Adrenal gland (tissue), 12 donors: ENCODE data around the gene SHB. TPM values are rescaled to one million over a fixed set of nuclear protein-coding genes. Genes with fewer than 3 reads are reported as not detected.

ENCODE experiments used
- DNase-seq, 7 donors: peaks; one replicate each; pipeline ENCODE4 v3.0.0-alpha.2; 2019 to 2020
- H3K27ac ChIP-seq, 5 donors: fragments of 200-600 bp; sonication (generic) in 4 of 5; 1 replicate in 3 of 5; 2 replicates in 2 of 5; pipeline versions ENCODE4 v1.5.1 to v1.8.0; 2016 to 2020; ENCODE audit warnings: mild to moderate bottlenecking in 1 of 5
- H3K27me3 ChIP-seq: fragments of 200-600 bp; 2 replicates; pipeline ENCODE4 v1.8.0; 2021
- H3K36me3 ChIP-seq, 2 donors: fragments of 200-600 bp; replicated peaks in 1 of 2; 1 replicate in 1 of 2; 2 replicates in 1 of 2; pipeline versions ENCODE4 v1.5.1 to v1.8.0; 2018 to 2022
- H3K4me1 ChIP-seq, 2 donors: fragments of 200-600 bp; replicated peaks in 1 of 2; 1 replicate in 1 of 2; 2 replicates in 1 of 2; pipeline versions ENCODE4 v1.5.1 to v1.8.0; 2018 to 2021
- H3K4me3 ChIP-seq, 4 donors: fragments of 200-600 bp; sonication (generic) in 3 of 4; one replicate each; pipeline ENCODE4 v1.5.1; 2016 to 2018
- H3K9me3 ChIP-seq, 3 donors: fragments of 200-600 bp; sonication (generic) in 1 of 3; replicated peaks in 1 of 3; 1 replicate in 2 of 3; 2 replicates in 1 of 3; pipeline versions ENCODE4 v1.5.1 to v1.8.0; 2016 to 2021
- POLR2A ChIP-seq, 2 donors: fragments of 450-650 bp; IDR thresholded peaks; one replicate each; pipeline ENCODE4 v1.6.1; 2017; ENCODE audit warnings: antibody characterized with exemption in 2 of 2, mild to moderate bottlenecking in 2 of 2, moderate library complexity in 1 of 2
- WGBS, 4 donors: extraction: QIAGEN DNeasy Blood & Tissue Kit in 2 of 4; methylation state at CpG; one replicate each; pipeline versions ENCODE4 v1.1.5 to v1.1.7; 2013 to 2017; 5-methylcytosine and 5-hydroxymethylcytosine counted together
- intact Hi-C, 2 donors: fragments of 100-400 bp; cut with DNase I; formaldehyde crosslinking; loops; one replicate each; pipeline versions ENCODE4 v1.14.1 to v1.15.0; 2022 to 2023
- polyA plus RNA-seq, 3 donors: library from polyadenylated mRNA; stranded (reverse); fragments of 200-250 nt in 2 of 3; fragments of 350-450 nt in 1 of 3; fragmentation: Illumina TruSeq in 1 of 3; extraction: RNeasy Lipid Tissue Mini Kit (QIAGEN cat#74804) in 1 of 3; gene quantifications; one replicate each; pipeline ENCODE4 v1.2.3, GENCODE V29; 2013 to 2014
- total RNA-seq, 9 donors: library from RNA; depleted of rRNA in 4 of 9; stranded (reverse); fragments of >200 nt in 4 of 9; fragments of 120-200 nt in 1 of 9; fragmentation: NEBNext Ultra II Directional in 1 of 9; extraction: Animal tissue kit (Norgen Biotek cat#: 25700) in 1 of 9; gene quantifications; one replicate each; pipeline versions ENCODE4 v1.1.0 to v1.2.4, GENCODE V29; 2013 to 2023
- TF ChIP-seq, protein P1 (sequence below), 6 experiments: fragments of 450-650 bp in 4 of 6; fragments of 200-600 bp in 2 of 6; sonication (generic) in 1 of 6; IDR thresholded peaks; 1 replicate in 5 of 6; 2 replicates in 1 of 6; pipeline versions ENCODE4 v1.5.1 to v1.8.0; 2016 to 2021; ENCODE audit warnings: antibody characterized with exemption in 6 of 6, mild to moderate bottlenecking in 2 of 6, moderate library complexity in 1 of 6
- donor health status: healthy with polysubstance abuse.
- donor health status: Bipolar disorder and iron deficiency.
- donor health status: DM: yes; HTN: yes; CAD: no.
- donor health status: DM: no; HTN: no; CAD: no.
- donor health status: DM: no; HTN: no; CAD: no.
- donor health status: DM: yes; HTN: yes; CAD: no.

SHB gene
- total and polyA plus RNA-seq, 12 donors = 3.2 to 21.2 (median 11.1) TPM

DNA sequence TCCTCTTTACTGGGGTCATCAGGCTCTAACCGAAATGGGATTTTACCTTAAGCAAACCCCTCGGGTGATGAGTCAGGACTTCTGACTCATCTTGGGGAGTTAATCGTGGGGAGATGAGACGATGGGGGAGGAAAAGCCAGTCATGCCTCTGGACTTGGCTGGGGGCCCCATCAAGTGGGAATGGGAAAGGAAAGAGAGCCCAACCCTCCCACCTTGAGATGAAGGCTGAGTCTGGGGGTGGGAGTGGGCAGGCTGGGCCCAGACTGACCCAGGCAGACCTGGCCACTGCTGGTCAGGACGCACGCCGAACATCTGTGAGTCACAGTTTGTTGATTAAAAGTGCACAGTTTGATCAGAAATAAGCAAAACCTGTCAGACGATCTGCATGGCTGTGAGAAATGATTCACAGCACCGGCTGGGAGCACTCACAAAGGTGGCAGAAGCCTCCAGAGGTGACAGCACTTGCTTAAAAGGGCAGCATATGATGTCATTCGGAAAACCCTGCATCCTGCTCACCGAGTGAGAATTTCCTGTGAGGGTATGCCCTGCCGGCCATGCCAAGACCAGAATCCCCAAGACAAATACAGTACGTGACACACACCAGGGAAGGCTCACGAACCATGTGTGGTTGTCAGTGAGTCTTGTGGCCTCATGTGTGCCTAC lies 115.1 kb downstream of the SHB start:
- TF ChIP-seq POLR2A (IDR thresholded peaks at IDR 0.05) = no peak
- TF ChIP-seq, protein P1, sequence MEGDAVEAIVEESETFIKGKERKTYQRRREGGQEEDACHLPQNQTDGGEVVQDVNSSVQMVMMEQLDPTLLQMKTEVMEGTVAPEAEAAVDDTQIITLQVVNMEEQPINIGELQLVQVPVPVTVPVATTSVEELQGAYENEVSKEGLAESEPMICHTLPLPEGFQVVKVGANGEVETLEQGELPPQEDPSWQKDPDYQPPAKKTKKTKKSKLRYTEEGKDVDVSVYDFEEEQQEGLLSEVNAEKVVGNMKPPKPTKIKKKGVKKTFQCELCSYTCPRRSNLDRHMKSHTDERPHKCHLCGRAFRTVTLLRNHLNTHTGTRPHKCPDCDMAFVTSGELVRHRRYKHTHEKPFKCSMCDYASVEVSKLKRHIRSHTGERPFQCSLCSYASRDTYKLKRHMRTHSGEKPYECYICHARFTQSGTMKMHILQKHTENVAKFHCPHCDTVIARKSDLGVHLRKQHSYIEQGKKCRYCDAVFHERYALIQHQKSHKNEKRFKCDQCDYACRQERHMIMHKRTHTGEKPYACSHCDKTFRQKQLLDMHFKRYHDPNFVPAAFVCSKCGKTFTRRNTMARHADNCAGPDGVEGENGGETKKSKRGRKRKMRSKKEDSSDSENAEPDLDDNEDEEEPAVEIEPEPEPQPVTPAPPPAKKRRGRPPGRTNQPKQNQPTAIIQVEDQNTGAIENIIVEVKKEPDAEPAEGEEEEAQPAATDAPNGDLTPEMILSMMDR (IDR thresholded peaks at IDR 0.05) = peak in 1 of 6 experiments; percentile 7
- 25 to 37% (median 33%) methylated on average over 13 to 14 of the region's 14 CpGs for WGBS, 4 donors
- no peak overlapping the region for H3K4me3 ChIP-seq

DNA sequence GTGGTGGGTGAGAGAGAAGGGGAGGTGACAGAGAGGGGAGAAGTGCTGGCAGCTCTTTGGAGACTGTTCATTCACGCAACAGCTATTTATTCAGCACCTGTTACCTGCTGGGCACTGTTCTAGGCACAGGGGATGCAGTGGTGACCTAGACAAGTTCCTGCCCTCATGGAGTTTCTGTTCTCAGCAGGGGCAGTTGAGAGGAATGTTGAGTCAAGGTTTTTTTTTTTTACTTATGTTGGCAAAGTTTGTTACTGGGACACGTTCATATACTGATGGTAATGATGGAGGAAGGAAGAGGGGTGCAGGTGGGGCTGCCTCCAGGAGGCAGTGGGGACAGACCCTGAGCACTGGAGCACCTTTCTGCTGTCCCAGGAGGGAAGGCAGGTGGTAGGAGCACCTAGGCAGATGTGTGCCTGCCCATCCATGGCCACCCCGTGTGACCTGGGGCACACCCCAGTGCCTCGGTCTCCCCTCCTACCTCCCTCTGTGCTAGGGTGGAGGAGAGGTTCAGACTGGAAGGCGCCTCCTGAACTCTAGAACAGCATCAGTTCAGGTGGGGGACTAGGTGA lies 115.7 kb downstream of the SHB start:
- H3K9me3 ChIP-seq = no peaks in the 10 kb centered on the region
- no peak for DNase-seq
- peaks cover 0 to 4% of the 10 kb centered on the region in 2 donors for H3K36me3 ChIP-seq

More for the DNA sequence above, 115.1 kb downstream of the SHB start:
- Histone ChIP-seq H3K36me3 (peaks cover 0 to 4% of the 10 kb centered on the region in 2 donors), H3K4me1 (peaks cover 4 to 37% of the 10 kb centered on the region in 2 donors), H3K27ac (peak overlapping the region in 3 of 5 donors; percentile 59 to 83 (median 77)), H3K27me3 (no peaks in the 10 kb centered on the region), H3K9me3 (no peaks in the 10 kb centered on the region)
- intact Hi-C loops = no loop called here
- DNase-seq = peak; percentile 56 to 84 (median 76)

GRCh38 chr9:37952731-37953130 lies 116.3 kb downstream of the SHB start:
- Histone ChIP-seq H3K9me3 (no peaks in the 10 kb centered on the region), H3K27ac (peak overlapping the region in 3 of 5 donors; percentile 59 to 83 (median 62)), H3K36me3 (peaks cover 0 to 4% of the 10 kb centered on the region in 2 donors), H3K4me3 (no peak overlapping the region), H3K4me1 (peaks cover 4 to 37% of the 10 kb centered on the region in 2 donors), H3K27me3 (no peaks in the 10 kb centered on the region)
- peak in 2 of 7 donors; percentile 36 to 46 for DNase-seq
- WGBS, 4 donors = 78 to 87% (median 84%) methylated on average over 6 of the region's 6 CpGs
- TF ChIP-seq, protein P1 (IDR thresholded peaks at IDR 0.05) = no peak
- TF ChIP-seq POLR2A (IDR thresholded peaks at IDR 0.05) = no peak
- intact Hi-C loops = no loop called here

More for the DNA sequence above, 115.7 kb downstream of the SHB start:
- intact Hi-C loops = no loop called here
- H3K27me3 ChIP-seq = no peaks in the 10 kb centered on the region
- whole genome bisulfite sequencing, 4 donors = 82 to 97% (median 92%) methylated on average over 2 to 5 of the region's 5 CpGs
- no peak for TF ChIP-seq POLR2A (IDR thresholded peaks at IDR 0.05)
- TF ChIP-seq, protein P1 (IDR thresholded peaks at IDR 0.05) = no peak
- no peak overlapping the region for H3K4me3 ChIP-seq
- peaks cover 4 to 37% of the 10 kb centered on the region in 2 donors for H3K4me1 ChIP-seq
- H3K27ac ChIP-seq = peak overlapping the region in 3 of 5 donors; percentile 59 to 83 (median 77)

GRCh38 chr9:37951671-37952449 lies 117.2 kb downstream of the SHB start:
- Histone ChIP-seq H3K4me1 (peaks cover 4 to 29% of the 10 kb centered on the region in 2 donors), H3K36me3 (peaks cover 0 to 4% of the 10 kb centered on the region in 2 donors), H3K27ac (peak overlapping the region in 3 of 5 donors; percentile 59 to 83 (median 73)), H3K4me3 (no peak overlapping the region), H3K9me3 (no peaks in the 10 kb centered on the region), H3K27me3 (no peaks in the 10 kb centered on the region)
- 76 to 85% (median 79%) methylated on average over 10 to 12 of the region's 12 CpGs for WGBS, 4 donors
- TF ChIP-seq, protein P1 (IDR thresholded peaks at IDR 0.05) = no peak
- no peak for TF ChIP-seq POLR2A (IDR thresholded peaks at IDR 0.05)
- peak in 2 of 7 donors; percentile 37 to 58 for DNase-seq
- intact Hi-C loops = no loop called here
